ENCODE measurements around the gene CKS1B. TPM values are rescaled to one million over a fixed set of nuclear protein-coding genes. Genes with fewer than 3 reads are reported as not detected.
A peak's percentile ranks its signal among the peaks of the same experiment; 100 is the strongest.

The CKS1B gene
- total RNA-seq, 1 donor from 2014 or later: 28.5 TPM

GRCh38 chr1:154969246-154969645 lies 5.2 kb upstream of the CKS1B start:
- ATAC-seq (no peak), DNase-seq (no peak)
- H3K9me3 ChIP-seq: no peaks in the 10 kb centered on the region
- no peaks in the 10 kb centered on the region for H3K27me3 ChIP-seq (ENCODE audit: low read depth)
- H3K4me1 ChIP-seq: peaks cover 64% of the 10 kb centered on the region
- no peak for TF ChIP-seq CTCF (IDR thresholded peaks at IDR 0.05)
- H3K36me3 ChIP-seq: peaks cover 50% of the 10 kb centered on the region
- H3K27ac ChIP-seq: peak overlapping the region; percentile 98
- H3K4me3 ChIP-seq: peak overlapping the region; percentile 53
- intact Hi-C loops (cut with DNase I): no loop called here

- Histone ChIP-seq H3K4me3 (peak overlapping the region; percentile 53), H3K27ac (peak overlapping the region; percentile 98), H3K36me3 (peaks cover 43% of the 10 kb centered on the region), H3K4me1 (peaks cover 64% of the 10 kb centered on the region), H3K27me3 (ENCODE audit: low read depth) (no peaks in the 10 kb centered on the region), H3K9me3 (no peaks in the 10 kb centered on the region)
- TF ChIP-seq CTCF (IDR thresholded peaks at IDR 0.05): no peak
- DNase-seq: no peak
- intact Hi-C loops (cut with DNase I): no loop called here
- ATAC-seq: no peak
Observed at GRCh38 chr1:154969860-154970452, 4.5 kb upstream of the CKS1B start.

GRCh38 chr1:154970631-154971340 lies 3.7 kb upstream of the CKS1B start, which contains the start of gene SHC1:
TSS of gene SHC1 (minus strand) at chr1:154970747. CDS start at chr1:154970526, 221 bp downstream.
- no peak for TF ChIP-seq CTCF (IDR thresholded peaks at IDR 0.05)
- intact Hi-C loops (cut with DNase I): no loop called here
- peak; percentile 35 to 50 for ATAC-seq

GRCh38 chr1:154971341-154971998 lies 3.0 kb upstream of the CKS1B start:
- peaks cover 71% of the 10 kb centered on the region for H3K4me1 ChIP-seq

More at GRCh38 chr1:154970631-154971340, 3.7 kb upstream of the CKS1B start, which contains the start of gene SHC1:
- peaks cover 34% of the 10 kb centered on the region for H3K36me3 ChIP-seq
- peak; percentile 86 for DNase-seq
- H3K4me3 ChIP-seq: peak within 1 kb of the TSS; percentile 83
- H3K27me3 ChIP-seq (ENCODE audit: low read depth): no peaks in the 10 kb centered on the region
- H3K9me3 ChIP-seq: no peaks in the 10 kb centered on the region
- peaks cover 64% of the 10 kb centered on the region for H3K4me1 ChIP-seq
- peak within 1 kb of the TSS; percentile 98 for H3K27ac ChIP-seq

GRCh38 chr1:154972213-154972516 lies 2.3 kb upstream of the CKS1B start:
- H3K36me3 ChIP-seq: peaks cover 21% of the 10 kb centered on the region
- DNase-seq (no peak), ATAC-seq (no peak)
- no peaks in the 10 kb centered on the region for H3K9me3 ChIP-seq
- peaks cover 68% of the 10 kb centered on the region for H3K4me1 ChIP-seq
- no peak for TF ChIP-seq CTCF (IDR thresholded peaks at IDR 0.05)
- H3K27ac ChIP-seq: peak overlapping the region; percentile 98
- no peaks in the 10 kb centered on the region for H3K27me3 ChIP-seq (ENCODE audit: low read depth)
- H3K4me3 ChIP-seq: peak overlapping the region; percentile 83
- intact Hi-C loops (cut with DNase I): no loop called here

More at GRCh38 chr1:154971341-154971998, 3.0 kb upstream of the CKS1B start:
- H3K4me3 ChIP-seq: peak overlapping the region; percentile 83
- DNase-seq: no peak
- no peaks in the 10 kb centered on the region for H3K27me3 ChIP-seq (ENCODE audit: low read depth)
- ATAC-seq: no peak
- peak overlapping the region; percentile 98 for H3K27ac ChIP-seq
- intact Hi-C loops (cut with DNase I): no loop called here
- peaks cover 27% of the 10 kb centered on the region for H3K36me3 ChIP-seq
- H3K9me3 ChIP-seq: no peaks in the 10 kb centered on the region
- no peak for TF ChIP-seq CTCF (IDR thresholded peaks at IDR 0.05)
